ENCODE data around the gene SNRNP70.
"Not testable (repeated sequence)": the region's sequence is repeated elsewhere in the genome, so short reads cannot be mapped to it uniquely, and the experiment has no call there.

The SNRNP70 gene, protein sequence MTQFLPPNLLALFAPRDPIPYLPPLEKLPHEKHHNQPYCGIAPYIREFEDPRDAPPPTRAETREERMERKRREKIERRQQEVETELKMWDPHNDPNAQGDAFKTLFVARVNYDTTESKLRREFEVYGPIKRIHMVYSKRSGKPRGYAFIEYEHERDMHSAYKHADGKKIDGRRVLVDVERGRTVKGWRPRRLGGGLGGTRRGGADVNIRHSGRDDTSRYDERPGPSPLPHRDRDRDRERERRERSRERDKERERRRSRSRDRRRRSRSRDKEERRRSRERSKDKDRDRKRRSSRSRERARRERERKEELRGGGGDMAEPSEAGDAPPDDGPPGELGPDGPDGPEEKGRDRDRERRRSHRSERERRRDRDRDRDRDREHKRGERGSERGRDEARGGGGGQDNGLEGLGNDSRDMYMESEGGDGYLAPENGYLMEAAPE

DNA sequence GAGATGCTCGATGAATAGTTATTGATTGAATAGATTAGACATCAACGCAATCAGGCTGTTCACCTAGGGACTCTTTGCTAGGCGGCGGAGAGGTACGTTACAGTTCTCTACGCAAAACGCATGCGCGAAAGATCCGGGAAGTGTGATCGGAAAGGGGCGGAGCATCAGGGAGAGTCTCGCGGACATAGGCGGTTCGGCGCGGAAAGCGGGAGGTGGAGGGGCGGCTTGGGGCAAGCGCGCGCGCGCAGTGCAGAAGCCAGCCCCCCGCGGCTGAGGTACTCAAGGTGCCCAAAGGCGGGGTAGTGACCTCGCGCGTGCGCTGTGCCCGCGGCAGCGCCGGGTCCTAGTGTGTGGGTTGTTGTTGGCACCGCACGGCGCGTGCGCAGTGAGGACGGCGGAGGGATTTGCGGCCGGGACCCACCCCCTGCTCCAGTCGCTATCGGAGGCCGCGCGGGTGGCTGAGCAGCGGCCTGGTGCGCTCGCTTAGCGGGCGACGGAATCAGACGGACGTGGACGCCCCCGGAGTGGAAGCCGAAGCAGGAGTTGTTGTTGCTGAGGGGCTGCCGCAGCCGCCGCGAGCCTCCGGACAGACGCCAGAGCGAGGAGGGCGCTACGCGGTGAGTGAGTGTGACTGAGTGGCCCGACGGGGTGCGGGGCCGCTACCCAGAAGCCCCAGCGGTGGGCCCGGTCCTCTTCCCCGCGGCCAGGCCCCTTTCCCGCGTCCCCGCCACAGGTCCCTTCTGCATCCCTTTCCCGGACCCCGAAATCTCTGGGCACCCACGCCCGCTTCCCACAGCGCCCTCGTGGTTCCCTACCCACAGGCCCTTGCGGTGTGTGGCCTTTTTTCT, at the start of gene SNRNP70:
TSS of gene SNRNP70 (plus strand) at position 432 of the 848 bp plus-strand sequence. CDS start 964 bp downstream, outside the sequence.
- peak; percentile 100 for DNase-seq (ENCODE audit: low spot score)

DNA sequence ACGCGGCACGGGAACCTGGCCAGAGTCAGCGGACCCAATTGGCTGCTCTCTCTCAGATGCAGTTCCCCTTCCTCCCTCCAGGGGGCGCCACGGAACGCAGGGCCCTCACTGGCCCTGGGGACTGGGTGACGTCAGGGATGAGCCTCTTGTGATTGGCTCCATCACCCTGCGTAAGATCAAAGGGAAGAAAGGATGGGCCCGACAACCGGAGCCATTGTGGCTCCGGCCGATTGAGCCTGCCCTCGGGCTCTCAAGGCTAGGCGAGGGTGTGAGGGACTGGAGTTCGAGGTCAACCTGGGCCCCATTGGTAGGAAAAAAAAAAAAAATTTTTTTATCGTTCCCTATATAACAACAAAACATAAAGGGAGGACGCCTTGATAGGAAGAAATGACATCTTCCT, 48.4 kb upstream of the SNRNP70 start, which contains the start of gene CGB1:
TSS of gene CGB1 (minus strand) at position 81 of the 400 bp plus-strand sequence. CDS start 184 bp downstream, outside the sequence.
- not testable (repeated sequence) for DNase-seq (ENCODE audit: low spot score)

DNA sequence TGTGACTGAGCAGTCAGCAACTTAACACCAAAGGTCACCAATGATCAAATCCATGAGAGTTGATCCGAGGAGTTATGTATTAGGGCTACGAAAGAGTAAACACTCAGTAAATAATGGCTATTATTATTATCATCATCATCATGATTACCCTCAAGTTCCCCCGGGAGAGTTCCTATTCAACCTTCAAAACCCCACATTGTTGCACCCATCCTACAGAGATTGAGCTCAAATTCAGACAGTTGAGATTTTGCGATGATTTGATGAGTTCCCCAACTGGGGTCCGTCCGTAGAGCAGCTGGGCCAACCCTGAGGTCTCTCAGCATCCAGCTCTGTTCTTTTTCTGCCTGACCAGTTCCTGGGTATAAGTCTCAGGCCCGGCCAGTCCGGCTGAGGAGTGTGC, 47.1 kb upstream of the SNRNP70 start:
- not testable (repeated sequence) for DNase-seq (ENCODE audit: low spot score)

DNA sequence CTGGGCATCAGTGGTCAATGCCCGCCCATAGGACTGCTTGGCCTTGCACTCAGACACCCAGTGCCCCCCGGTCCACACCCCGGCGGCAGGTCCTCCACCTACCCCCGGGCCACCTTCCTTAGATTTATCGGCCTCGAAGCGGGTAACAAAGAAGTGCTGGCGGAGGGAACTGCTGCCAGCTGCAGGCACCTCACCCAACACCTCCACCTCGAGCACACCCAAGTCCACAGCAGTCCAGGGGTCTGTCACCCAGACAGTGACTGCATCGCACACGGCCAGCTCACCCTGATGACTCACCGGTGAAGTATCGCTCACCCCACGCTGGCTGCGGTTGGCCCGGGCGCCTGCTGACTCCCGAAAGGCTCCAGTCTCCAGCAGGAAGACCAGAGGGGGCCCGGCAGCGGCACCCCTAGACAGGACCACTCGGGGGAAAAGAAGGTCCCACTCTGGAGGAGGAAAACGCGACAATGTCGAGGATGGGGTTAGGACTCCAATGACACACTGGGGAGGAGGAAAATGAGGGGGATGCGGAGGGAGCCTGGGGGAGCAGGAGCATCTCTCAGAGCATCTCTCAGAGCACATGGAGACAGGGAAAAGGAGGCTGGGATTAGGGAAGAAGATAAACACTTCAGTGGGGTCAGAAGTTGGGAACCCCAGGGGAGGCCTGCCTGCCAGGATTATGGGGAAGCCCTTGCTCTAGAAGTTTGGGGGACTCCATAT, 46.5 kb upstream of the SNRNP70 start:
- not testable (repeated sequence) for DNase-seq (ENCODE audit: low spot score)

DNA sequence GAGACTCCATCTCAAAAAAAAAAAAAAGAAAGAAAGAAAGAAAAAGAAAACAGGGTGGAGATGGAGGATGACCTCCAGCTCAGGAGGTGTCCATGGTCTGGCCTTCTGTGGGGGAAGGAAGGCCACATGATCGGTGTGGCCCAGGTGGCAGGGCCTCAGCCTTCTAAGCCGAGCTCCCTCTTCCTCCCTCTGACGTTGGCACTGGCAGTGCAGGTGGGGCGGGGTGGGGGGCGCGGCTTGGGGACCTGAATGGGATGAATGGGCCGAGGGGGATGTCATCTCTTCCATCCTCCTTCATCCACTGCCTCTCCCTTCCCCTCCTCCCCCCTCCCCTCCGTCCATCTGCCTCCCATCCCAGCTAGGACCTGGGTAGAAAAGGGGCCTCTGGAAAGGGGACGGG, 45.5 kb upstream of the SNRNP70 start:
- not testable (repeated sequence) for DNase-seq (ENCODE audit: low spot score)

DNA sequence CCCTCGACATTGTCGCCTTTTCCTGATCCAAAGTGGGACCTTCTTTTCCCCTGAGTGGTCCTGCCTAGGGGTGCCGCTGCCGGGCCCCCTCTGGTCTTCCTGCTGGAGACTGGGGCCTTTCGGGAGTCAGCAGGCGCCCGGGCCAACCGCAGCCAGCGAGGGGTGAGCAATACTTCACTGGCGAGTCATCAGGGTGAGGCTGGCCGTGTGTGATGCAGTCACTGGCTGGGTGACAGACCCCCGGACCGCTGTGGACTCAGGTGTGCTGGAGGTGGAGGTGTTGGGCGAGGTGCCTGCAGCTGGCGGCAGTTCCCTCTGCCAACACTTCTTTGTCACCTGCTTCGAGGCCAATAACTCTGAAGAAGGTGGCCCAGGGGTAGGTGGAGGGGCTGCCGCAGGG, 43.1 kb upstream of the SNRNP70 start:
- DNase-seq (ENCODE audit: low spot score), result no peak

DNA sequence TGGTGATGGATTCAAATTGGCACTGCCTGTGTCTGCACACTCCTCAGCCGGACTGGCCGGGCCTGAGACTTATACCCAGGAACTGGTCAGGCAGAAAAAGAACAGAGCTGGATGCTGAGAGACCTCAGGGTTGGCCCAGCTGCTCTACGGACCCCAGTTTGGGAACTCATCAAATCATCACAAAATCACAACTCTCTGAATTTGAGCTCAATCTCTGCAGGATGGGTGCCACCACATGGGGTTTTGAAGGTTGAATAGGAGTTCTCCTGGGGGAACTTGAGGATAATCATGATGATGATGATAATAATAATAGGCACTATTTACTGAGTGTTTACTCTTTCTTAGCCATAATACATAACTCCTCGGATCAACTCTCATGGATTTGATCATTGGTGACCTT, 42.6 kb upstream of the SNRNP70 start:
- DNase-seq (ENCODE audit: low spot score), result not testable (repeated sequence)

DNA sequence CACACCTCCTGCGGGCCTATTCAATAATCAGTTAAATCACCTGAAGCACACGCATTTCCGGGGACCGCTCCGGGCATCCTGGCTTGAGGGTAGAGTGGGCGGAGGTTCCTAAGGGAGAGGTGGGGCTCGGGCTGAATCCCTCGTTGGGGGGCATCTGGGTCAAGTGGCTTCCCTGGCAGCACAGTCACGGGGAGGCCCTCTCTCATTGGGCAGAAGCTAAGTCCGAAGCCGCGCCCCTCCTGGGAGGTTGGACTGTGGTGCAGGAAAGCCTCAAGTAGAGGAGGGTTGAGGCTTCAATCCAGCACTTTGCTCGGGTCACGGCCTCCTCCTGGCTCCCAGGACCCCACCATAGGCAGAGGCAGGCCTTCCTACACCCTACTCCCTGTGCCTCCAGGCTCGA, 41.7 kb upstream of the SNRNP70 start, which contains the start of gene CGB5:
TSS of gene CGB5 (plus strand) at position 301 of the 400 bp plus-strand sequence. CDS start 362 bp downstream, outside the sequence.
- not testable (repeated sequence) for DNase-seq (ENCODE audit: low spot score)

DNA sequence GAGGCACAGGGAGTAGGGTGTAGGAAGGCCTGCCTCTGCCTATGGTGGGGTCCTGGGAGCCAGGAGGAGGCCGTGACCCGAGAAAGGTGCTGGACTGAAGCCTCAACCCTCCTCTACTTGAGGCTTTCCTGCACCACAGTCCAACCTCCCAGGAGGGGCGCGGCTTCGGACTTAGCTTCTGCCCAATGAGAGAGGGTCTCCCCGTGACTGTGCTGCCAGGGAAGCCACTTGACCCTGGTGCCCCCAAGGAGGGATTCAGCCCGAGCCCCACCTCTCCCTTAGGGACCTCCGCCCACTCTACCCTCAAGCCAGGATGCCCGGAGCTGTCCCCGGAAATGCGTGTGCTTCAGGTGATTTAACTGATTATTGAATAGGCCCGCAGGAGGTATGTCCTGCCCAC, 36.2 kb upstream of the SNRNP70 start, which contains the start of gene CGB8:
TSS of gene CGB8 (minus strand) at position 101 of the 400 bp plus-strand sequence. CDS start 372 bp downstream, outside the sequence.
- DNase-seq (ENCODE audit: low spot score), result not testable (repeated sequence)

DNA sequence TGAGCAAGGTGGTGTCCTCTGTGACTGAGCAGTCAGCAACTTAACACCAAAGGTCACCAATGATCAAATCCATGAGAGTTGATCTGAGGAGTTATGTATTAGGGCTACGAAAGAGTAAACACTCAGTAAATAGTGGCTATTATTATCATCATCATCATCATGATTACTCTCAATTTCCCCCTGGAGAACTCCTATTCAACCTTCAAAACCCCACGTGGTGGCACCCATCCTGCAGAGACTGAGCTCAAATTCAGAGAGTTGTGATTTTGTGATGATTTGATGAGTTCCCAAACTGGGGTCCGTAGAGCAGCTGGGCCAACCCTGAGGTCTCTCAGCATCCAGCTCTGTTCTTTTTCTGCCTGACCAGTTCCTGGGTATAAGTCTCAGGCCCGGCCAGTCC, 35.4 kb upstream of the SNRNP70 start:
- DNase-seq (ENCODE audit: low spot score), result not testable (repeated sequence)

DNA sequence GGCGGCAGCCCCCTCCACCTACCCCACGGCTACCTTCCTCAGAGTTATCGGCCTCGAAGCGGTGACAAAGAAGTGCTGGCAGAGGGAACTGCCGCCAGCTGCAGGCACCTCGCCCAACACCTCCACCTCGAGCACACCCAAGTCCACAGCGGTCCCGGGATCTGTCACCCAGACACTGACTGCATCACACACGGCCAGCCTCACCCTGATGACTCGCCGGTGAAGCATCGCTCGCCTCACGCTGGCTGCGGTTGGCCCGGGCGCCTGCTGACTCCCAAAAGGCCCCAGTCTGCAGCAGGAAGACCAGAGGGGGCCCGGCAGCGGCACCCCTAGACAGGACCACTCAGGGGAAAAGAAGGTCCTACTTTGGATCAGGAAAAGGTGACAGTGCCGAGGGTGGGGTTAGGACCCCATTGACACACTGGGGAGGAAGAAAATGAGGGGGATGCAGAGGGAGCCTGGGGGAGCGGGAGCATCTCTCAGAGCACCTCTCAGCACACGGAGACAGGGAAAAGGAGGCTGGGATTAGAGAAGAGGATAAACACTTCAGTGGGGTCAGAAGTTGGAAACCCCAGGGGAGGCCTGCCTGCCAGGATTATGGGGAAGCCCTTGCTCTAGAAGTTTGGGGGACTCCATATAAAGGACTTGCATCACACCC, 34.7 kb upstream of the SNRNP70 start:
- peak; percentile 63 for DNase-seq (ENCODE audit: low spot score)

DNA sequence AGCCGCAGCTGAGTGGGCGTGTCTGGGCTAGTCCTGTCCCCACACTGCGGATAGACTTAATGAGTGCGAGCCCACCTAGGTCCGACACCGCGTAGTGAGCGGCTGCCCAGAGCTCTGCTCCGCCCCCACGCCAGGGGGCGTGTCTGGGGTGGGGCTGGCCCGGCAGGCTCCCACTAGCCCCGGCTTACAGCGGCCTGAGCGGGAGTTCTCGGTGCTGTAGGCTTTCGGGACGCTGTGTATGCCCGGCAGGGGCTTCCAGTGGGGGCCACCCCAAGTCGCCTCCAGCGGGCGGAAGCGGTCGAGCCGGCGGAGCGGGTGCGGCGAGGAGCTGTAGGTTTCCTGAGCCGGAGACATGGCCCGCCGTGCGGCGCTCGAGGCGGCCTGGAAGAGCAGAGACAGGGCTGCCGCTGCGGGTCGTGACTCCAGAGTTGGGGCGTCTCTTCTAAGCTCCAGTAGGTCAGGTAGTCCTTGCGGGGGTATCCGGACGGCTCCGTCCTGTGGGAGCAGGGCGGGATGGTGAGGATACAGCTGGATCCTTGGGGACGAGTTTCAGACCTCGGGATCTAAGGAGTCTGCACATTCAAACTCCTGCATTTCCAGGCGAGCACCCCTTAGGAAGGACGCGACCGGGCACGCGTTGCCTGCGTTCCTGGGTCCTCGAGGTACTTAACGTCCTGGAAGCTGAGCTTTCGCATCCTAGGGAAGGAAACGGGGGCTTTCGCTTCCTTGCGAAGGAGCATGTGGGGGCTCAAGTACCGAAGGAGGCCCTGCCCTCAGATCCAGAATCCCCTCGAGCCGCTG, 28.9 kb upstream of the SNRNP70 start:
- DNase-seq (ENCODE audit: low spot score), result peak; percentile 80

DNA sequence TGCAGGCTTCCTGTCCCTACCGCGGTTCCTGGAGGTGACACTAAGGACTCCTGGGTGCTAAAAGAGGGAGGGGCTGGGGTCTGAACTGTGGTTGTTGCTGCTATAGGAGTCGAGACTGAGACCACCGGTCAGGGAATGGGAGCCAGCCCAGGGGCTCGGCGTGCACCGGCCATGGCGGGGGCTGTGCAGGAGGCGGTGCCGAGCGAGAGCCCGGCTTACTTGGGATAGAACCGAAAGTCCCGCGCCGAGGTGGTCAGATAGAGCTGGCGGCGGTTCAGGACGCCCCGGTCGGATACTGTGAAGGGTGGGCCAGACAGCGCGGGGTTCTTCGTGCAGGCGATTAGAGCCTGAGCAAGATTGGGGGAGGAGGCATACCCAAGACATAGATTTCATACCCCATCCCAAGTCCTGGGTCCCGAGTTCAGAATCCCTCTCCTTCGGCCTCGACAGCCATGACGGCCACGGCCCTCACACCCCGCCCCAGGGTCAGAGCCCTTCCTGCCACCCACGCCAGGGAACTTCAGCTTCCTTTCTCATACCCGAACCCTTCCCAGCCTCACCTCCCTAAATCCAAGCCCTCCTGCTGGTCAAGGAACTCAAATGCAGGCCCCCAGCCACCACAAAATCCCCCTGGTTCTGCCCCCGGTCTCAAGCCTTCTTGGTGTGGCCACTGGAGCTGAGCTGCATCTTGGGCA, 28.2 kb upstream of the SNRNP70 start:
- not testable (repeated sequence) for DNase-seq (ENCODE audit: low spot score)

DNA sequence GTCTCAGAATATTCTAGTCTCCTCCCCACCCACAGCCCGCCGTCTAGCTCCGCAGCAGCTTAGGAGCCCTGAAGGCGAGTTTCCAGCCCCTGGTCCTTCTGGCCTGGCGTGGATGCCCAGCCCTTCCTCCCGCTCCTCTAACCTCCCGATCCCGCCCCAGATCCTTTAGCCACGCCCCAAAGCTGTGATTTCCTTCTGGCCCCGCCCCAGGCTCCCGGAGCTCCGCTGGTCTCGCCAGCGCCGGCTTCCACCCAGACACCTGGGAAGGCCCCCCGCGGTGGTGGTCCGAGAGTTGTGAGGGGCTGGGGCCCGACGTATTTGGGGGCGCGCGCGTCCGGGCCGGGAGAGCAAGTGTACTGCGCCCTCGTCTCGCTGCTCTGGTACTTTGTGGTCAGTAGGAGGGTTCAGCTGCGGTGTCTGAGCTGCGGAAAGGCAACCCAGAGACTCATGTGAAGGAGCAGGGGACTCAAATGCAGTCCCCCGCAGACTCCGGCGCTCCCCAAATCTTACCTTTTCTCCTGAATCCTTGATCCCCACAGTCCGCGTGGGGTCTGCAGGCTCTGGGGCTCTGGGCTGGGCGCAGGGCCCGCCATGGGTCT, 27.5 kb upstream of the SNRNP70 start, which contains the start of gene CGB7:
TSS of gene CGB7 (minus strand) at position 114 of the 599 bp plus-strand sequence. CDS start 2,374 bp downstream, outside the sequence.
- DNase-seq (ENCODE audit: low spot score), result peak; percentile 88

DNA sequence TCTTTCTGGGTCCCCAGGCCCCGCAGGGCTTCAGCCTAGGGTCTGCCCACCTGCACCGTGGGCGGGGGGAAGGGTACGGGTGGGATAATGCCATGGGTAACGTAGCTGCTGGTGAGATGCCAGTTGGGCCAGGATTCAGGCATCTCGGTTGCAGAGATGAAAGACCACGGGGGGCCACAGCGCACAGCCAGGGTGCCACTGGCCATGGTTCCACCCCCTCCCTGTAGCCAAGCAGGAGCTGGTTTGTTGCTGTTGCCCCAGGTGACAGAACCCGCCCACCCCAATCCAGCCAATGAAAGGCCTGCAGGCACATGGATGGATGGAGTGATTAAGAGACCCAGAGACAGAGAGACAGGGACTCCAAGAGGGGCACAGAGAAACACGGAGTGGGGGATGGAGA, 26.7 kb upstream of the SNRNP70 start:
- peak; percentile 65 for DNase-seq (ENCODE audit: low spot score)

DNA sequence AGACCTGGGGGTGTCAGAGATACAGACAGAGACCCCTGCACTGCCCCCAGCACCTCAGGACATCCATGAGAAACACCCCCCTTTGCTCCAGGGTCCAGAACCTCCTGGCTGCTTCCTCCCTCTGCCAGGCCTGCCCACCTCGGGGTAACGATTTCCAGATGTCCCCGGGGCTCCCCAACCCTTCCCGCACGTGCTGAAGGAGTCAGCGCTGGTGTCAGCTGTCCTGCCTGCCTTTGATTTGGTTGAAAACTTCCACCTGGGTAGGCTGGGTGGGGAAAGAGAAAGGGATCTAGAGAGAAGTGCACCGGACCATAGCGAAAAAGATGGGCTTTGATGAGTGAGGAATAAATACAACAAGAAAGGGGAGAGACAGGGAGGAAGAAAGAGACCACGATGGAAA, 26.2 kb upstream of the SNRNP70 start:
- no peak for DNase-seq (ENCODE audit: low spot score)

DNA sequence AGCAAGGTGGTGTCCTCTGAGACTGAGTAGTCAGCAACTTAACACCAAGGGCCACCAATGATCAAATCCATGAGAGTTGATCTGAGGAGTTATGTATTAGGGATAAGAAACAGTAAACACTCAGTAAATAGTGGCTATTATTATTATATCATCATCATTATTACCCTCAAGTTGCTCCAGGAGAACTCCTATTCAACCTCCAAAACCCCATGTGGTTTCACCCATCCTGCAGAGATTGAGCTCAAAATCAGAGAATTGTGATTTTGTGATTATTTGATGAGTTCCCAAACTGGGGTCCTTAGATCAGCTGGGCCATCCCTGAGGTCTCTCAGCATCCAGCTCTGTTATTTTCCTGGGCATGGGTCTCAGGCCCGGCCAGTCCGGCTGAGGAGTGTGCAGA, 24.3 kb upstream of the SNRNP70 start:
- no peak for DNase-seq (ENCODE audit: low spot score)

DNA sequence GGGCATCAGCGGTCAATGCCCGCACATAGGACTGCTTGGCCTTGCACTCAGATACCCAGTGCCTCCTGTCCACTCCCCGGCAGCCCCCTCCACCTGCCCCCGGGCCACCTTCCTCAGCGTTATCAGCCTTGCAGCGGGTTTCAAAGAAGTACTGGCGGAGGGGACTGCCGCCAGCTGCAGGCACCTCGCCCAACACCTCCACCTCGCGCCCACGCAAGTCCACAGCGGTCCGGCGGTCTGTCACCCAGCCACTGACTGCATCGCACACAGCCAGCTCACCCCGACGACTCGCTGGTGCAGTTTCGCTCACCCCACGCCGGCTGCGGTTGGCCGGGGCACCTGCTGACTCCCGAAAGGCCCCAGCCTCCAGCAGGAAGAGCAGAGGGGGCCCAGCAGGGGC, 23.8 kb upstream of the SNRNP70 start:
- DNase-seq (ENCODE audit: low spot score), result no peak

DNA sequence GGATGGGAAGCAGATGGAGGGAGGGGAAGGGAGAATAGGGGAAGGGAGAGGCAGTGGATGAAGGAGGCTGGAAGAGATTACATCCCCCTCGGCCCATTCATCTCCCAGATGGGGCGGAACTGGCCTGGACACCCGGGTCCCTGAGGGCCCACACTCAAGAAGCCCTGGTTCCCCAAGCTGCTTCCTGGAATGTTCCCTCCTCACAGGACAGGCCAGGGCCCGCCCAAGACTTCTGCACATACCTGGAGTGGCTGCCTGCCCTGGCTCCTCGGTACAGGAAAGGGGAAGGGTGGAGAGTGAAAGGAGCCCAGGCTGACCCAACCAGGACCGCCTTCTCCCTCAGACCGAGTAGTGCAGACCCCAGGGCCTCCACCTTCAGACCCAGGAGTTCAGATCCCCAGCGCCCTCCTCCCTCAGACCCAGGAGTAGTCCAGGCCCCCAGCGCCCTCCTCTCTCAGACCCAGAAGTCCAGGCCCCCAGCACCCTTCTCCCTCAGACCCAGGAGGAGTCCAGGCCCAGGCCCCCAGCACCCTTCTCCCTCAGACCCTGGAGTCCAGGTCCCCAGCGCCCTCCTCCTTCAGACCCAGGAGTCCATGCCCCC, 21.1 kb upstream of the SNRNP70 start:
- no peak for DNase-seq (ENCODE audit: low spot score)

Data from AG08395 (cell line).